ENCODE measurements around the gene RNF39. TPM values are rescaled to one million over a fixed set of nuclear protein-coding genes. Genes with fewer than 3 reads are reported as not detected.

RNF39 gene
- total and polyA plus RNA-seq, 12 donors: 0.15 TPM; not detected in 11

GRCh38 chr6:30102414-30102969 is 26.9 kb upstream of the RNF39 start:
- no peak for DNase-seq
- intact Hi-C loops (cut with DNase I): loop anchor here in 8 of 10 donors (1.0 to 10.0 kb wide), 8 partner anchors 28 to 292 kb away; partner anchors contain the start of gene PPP1R11 (in 6 of the 8)
- peak overlapping the region in 9 of 10 donors; percentile 31 to 58 (median 55) for H3K4me3 ChIP-seq
- 39 to 44% methylated on average over 15 of the region's 15 CpGs for whole genome bisulfite sequencing, 2 donors
- no peaks in the 10 kb centered on the region for H3K9me3 ChIP-seq
- no peak for TF ChIP-seq CTCF (IDR thresholded peaks at IDR 0.05)
- H3K36me3 ChIP-seq: no peaks in the 10 kb centered on the region
- peak in 5 of 8 donors; percentile 2 to 17 (median 7) for ATAC-seq
- peaks cover 4 to 80% (median 45%) of the 10 kb centered on the region in 7 donors for H3K27me3 ChIP-seq
- peak overlapping the region in 9 of 10 donors; percentile 50 to 83 (median 65) for H3K27ac ChIP-seq
- H3K4me1 ChIP-seq: peaks cover 9 to 39% (median 29%) of the 10 kb centered on the region in 9 donors

- peak overlapping the region in 9 of 10 donors; percentile 31 to 58 (median 52) for H3K4me3 ChIP-seq
- 2% methylated on average over 49 to 51 of the region's 51 CpGs for WGBS, 2 donors
- intact Hi-C loops (cut with DNase I): loop anchor here in 8 of 10 donors (1.0 to 10.0 kb wide), 8 partner anchors 29 to 293 kb away; partner anchors contain the start of gene PPP1R11 (in 6 of the 8)
- H3K36me3 ChIP-seq: no peaks in the 10 kb centered on the region
- peak overlapping the region in 9 of 10 donors; percentile 50 to 83 (median 65) for H3K27ac ChIP-seq
- DNase-seq (peak; percentile 91 to 94), ATAC-seq (peak; percentile 94 to 97 (median 96))
- peak in 6 of 9 donors; percentile 5 to 50 (median 32) for TF ChIP-seq CTCF (IDR thresholded peaks at IDR 0.05)
- peaks cover 4 to 82% (median 49%) of the 10 kb centered on the region in 7 donors for H3K27me3 ChIP-seq
- H3K4me1 ChIP-seq: peaks cover 9 to 39% (median 29%) of the 10 kb centered on the region in 9 donors
- no peaks in the 10 kb centered on the region for H3K9me3 ChIP-seq
These were observed 26.2 kb upstream of the RNF39 start for GRCh38 chr6:30101444-30102413.

GRCh38 chr6:30100585-30101443 is 25.2 kb upstream of the RNF39 start:
- intact Hi-C loops (cut with DNase I): loop anchor here in 6 of 10 donors (5.0 to 10.0 kb wide), 5 partner anchors 34 to 294 kb away; partner anchors contain the start of gene PPP1R11 (in 2 of the 6)
- peak; percentile 37 to 40 for DNase-seq
- Histone ChIP-seq H3K36me3 (no peaks in the 10 kb centered on the region), H3K4me3 (peak overlapping the region; percentile 5 to 58 (median 48)), H3K4me1 (peaks cover 9 to 41% (median 29%) of the 10 kb centered on the region in 9 donors), H3K9me3 (no peaks in the 10 kb centered on the region), H3K27ac (peak overlapping the region in 8 of 10 donors; percentile 43 to 77 (median 64)), H3K27me3 (peaks cover 4 to 80% (median 42%) of the 10 kb centered on the region in 7 donors)
- peak in 2 of 9 donors; percentile 10 to 30 for TF ChIP-seq CTCF (IDR thresholded peaks at IDR 0.05)
- WGBS, 2 donors: 3 to 4% methylated on average over 47 of the region's 47 CpGs
- ATAC-seq: peak; percentile 35 to 68 (median 54)
